GM18498 (cell line): ENCODE results near the gene RFPL2.

ENCODE experiments used
- ATAC-seq: cut with Tn5 transposase; IDR thresholded peaks from one replicate; pipeline ENCODE4 v1.9.1; 2021; ENCODE audit warnings: mild to moderate bottlenecking, moderate library complexity; ENCODE audit not compliant: unreplicated experiment

RFPL2 gene

DNA sequence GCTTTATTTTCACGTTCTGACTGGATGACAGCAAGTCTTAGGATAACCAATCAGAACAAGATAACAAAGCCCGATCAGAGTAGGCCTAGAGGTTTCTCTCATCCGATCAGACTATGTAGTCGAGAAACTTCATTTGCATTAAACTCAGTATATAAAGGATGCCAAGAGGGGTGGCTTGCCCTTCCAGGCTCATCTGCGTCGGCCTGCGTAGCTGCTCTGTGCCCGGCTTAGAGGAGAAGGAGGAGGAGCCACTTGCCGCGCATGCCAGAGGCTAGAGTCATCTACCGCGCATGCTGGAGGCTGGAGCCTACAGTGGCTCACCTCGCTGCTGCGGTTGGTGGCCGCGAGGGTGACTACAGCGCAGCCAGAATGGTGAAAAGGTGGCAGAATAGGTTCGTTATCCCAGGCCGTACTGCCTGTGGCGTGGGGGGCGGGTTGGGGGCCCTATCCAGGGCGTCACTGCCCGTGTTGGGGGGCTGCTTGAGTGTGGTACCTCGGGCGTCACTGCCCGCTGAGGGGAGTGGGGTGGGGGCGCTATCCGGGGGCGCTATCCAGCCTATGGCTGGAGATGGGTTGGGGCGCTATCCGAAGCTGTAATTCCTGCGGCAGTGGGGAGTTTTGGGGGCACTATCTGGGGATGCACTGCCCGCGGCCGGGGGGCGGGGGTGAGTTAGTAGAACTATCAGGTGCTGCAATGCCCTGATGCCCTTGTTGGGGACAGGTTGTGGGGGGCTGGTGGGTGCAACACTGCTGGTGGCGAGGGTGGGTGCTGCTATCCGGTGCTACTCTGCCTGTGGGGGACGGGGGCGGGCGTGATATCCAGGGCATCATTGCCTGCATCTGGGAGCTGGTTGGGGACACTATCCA is at the start of gene RFPL2:
Gene RFPL2 (minus strand): TSS at position 218 of the 867 bp plus-strand sequence. CDS start 2,622 bp downstream, outside the sequence.
- no peak for ATAC-seq

DNA sequence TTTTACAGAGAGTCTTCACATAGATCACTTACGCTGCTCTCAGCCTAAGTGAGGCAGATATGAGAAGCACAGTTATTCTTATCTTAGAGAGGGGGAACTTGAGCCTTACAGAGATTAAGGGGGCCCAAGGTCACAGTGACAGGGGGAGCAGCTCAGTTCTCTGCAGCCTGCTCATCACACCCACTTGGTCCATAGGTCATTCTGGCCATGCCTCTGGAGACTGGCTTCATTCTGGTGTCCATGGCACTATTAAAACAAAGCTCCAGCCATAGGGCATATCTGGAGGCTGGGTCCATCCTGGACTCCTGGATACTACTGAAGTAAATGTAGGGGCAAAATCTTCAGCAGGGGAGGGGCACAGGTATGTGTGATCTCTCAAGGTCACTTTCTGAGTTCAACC is 44.4 kb upstream of the RFPL2 start:
- ATAC-seq = no peak

DNA sequence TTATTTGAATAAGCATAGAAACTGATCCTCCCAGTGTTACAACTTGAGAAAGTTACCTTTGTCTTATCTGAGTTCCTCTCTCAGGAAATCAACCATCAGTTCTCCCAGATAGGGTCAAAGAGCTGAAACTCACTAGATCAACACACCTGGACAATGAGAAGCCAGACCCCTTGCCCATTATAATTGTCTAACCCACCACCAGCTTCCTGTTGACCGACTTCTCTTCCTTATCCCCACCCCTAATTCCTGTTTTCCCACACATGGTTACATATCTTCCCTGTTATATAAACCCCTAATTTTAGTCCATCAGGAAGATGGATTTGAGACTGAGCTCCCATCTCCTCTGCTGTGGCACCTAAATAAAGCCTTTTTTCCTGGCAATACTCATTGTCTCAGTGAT is 43.4 kb upstream of the RFPL2 start:
- ATAC-seq = no peak

DNA sequence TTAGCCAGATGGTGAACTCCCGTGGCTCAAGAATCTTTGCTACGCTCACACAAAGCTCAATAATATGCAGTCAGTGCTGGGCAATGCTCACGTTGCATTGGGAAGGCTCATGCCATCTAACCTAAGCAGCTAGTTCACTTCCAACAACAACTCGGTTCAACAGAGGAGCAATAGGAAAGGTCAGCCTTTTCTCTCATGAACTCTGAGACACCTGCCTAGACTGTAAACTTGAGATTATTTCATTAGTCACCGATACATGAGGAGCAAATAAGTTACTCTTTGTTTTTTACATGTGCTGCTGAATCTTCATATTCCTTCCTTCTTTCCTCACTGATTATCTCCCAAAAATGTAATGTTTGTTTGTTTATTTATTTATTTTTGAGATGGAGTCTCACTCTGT is 41.3 kb upstream of the RFPL2 start:
- ATAC-seq = no peak

DNA sequence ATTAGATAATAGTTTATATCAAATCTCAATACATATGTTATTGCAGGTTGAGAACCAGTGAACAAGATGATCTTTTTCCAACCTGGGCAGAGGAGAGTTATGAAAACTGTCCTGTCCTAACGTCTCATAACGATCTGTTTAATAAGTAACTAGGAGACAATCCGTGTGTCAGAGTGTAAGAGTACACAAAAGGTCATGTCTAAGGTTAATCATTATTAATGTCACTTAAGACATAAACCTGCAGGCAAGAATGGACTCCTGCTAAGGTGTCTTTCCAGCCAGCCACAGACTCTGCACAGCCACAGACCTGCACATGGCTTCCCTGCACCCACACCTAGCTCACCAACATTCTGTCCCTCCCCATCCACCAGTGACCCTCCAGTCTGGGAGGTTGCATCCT is 40.2 kb upstream of the RFPL2 start:
- no peak for ATAC-seq

DNA sequence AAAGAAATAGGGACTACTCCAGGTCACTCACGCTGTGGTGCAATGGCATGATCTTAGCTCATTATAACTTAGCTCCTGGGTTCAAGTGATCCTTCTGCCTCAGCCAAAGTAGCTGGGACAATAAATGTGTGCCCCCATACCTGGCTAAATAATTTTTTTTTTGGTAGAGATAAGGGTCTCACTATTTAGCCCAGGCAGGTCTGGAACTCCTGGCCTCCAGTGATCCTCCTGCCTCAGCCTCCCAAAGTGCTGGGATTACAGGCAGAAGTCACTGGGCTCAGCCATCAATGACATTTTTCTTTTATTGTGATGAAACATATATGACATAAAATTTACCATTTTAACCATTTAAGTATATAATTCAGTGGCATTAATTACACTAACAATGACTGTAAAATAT is 39.7 kb upstream of the RFPL2 start:
- ATAC-seq = no peak

DNA sequence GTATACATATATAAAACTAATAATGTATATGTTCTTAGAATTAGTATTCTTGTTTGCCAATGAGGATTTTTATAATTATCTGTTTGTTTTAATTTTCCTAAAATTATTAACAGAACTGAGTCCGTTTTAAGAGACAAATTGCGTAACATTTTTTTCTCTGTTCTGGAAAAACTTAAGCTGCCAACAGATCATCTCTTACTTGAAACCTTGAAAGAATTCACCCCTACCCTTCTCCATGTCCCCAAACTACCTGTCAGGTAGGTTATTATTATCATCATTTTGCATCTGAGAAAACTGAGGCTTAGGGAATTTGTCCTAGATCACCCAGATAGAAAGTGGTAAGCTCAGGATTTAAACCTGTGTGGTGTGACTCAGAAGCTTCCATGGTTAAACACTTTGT is 35.6 kb upstream of the RFPL2 start:
- no peak for ATAC-seq

DNA sequence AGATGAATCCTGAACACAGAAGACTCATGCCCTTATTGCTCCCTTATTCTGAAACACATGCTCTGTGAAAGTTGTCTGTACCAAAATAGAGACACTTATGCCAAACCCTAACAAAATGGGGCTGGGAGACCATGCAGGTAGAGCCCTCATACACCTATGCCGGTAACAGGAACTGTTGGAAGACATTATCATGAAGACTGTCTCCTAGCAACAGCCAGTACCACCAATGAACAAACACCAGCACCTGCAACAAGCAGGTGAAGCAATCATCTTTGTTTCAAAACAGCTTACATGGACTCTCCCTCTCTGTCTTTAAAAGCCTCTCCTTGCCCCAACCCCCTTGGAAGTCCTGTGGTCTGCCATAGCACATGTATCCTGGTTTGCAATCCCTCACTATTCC is 33.0 kb upstream of the RFPL2 start:
- no peak for ATAC-seq

DNA sequence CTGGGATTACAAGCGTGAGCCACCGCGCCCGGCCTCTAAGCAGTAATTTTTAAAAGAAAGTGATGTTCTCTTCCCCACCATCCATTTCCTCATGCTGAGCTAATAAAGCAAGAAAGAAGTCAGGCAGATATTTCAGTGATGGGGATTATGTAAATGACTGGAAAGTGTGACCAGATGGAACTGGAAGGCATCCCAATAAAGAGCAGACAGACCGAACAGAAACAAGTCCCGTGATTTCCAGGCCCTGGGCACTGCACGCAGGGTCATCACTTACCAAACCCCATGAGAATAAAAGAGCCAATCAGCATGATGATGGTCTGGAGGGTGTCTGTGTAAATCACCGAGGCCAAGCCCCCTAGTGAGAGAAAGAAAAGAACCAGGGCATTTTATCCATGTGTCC is 32.1 kb upstream of the RFPL2 start:
- ATAC-seq = no peak

DNA sequence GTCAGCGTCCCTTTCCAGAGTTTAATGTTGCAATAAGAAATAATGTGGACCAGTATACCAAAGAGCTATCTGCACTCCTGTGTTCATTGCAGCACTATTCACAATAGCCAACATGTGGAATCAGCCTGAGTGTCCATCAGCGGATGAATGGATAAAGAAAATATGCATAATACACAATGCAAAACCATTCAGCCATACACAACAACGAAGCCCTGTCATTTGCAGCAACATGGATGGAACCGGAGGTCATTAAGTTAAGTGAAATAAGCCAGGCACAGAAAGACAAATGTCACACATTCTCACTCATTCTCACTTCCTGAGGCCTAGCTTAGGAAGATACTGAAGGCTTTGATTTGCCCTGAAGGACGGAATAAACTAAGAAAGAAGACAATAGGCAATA is 28.2 kb upstream of the RFPL2 start:
- ATAC-seq = no peak

DNA sequence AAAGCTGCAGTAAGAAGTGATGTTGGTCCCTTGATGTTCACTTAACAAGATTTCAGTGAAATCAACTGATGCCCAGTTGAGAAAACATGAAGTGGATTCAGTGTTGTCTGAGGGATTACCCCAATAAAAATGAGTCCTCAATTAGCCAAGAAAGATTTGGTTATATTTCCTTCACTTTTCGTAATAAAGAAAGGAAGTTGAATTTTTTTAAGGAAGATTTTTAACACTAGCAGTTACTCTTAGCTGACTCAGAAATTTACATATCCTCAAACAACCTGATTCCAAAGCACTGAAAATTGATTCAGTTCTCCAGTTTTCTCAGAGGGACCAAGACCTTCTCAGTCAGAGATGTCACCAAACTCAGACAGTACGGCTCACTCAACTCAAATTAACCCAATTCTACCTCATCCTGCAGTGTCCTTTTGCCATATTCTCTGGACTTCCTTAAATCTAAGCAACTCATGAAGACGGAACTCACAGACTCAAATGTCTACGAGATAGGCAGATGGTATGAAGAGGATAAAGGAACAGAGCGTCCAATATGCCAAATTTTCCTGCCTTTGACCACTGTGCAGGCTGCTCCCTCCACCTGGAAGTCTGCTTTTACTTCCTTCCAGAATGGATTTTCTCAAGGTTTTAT is 27.4 kb upstream of the RFPL2 start:
- ATAC-seq = no peak

DNA sequence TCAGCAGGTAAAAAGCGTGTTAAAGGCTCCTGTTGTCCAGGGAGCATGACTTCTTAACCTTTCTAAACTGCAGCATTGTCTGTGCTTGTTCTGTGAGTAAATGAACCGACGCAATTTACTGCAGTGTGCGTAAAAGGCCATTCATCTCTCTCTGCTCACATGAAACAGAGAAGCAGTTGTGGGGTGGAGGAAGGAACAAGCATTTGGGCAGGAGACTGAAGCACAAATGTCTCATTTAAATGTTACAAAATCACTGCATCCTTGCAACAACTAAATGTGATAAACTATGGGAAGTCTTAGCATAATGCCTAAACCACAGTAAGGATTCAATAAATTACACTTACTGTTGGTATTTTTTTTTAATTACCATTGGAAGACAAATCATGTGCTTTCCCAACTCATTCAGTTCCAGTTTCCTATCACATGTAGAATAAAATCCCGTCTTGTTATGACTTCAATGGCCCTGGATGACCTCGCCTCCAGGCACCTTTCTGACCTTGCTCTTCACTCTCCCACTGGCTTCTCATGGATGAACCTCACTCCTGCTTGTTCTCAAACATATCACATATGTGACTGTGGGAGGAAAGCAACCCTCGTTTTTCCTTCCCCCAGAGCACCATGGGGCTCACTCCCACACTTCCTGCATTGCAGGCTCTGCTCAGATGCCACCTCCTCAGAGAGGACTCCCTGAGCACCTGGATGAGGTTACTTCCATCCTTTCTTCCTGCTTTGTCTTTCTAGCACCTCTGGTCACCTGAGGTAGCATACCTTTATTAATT is 21.6 kb upstream of the RFPL2 start:
- no peak for ATAC-seq

DNA sequence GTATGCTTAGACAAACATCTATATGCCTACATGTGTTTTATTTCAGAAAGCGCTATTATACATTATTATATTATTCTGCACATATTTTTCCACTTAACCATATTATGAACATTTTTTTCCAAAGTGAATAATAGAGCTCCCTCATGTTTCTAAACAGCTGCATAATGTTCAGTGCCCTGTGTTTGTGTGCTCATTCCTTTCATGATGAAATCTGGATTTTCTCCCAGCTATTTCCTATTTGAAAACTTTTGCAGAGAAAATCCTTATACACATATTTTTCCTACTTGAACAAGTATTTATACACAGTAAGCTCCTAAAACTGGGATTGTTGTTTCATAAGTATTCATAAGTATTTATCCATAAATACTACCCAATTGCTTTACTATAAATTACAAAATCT is 18.1 kb upstream of the RFPL2 start:
- no peak for ATAC-seq

DNA sequence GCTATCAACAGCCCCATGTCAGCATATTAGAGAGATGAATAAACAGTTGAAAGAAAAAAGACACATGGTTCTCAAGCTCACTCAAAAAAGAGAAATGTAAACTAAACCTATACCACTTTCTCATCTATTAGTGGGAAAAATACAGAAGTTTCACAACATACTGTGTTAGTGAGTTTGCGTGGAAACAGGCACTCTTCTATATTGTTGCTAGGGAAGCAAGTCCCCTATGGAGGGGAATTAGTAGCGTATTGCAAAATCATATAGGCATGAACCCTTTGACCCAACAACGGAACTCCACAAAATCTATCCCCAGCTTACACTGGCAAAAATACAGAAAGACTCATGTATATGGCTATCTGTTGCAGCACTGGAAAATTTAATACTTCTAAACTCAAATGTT is 14.2 kb upstream of the RFPL2 start:
- no peak for ATAC-seq

DNA sequence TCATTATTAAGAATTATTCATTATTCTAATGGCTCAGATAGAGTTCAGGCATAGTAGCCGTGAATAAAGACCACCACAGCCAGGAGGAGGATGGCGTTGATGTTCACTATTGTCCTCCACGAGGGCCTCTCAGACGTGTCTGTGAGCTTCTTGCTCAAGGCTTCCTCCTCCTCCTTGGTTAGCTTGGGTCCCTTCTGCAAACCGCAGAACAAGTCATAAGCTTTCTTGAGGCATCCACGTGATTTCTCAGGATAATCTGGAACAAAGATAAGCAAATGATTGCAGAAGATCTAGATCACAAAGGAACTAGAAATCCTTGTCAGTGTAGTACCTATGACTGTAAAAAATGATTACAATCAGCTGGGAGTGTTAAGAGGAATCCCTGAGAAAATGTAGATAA is 13.6 kb upstream of the RFPL2 start:
- no peak for ATAC-seq

DNA sequence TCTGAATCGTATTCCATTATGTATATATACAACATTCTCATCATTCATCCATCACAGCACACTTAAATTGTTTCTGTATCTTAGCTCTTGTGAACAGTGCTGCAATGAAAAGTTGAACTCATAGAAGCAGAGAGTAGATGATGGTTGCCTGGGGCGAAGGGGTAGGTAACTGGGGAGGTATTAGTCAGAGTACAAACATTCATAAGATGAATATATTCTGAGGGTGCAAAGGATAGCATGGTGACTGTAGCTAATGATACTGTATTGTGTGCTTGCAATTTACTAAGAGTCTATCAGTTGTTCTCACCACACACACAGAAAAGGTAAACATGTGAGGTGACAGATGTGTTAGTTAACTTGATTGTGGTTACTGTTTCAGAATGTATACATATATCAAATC is 12.6 kb upstream of the RFPL2 start:
- no peak for ATAC-seq

DNA sequence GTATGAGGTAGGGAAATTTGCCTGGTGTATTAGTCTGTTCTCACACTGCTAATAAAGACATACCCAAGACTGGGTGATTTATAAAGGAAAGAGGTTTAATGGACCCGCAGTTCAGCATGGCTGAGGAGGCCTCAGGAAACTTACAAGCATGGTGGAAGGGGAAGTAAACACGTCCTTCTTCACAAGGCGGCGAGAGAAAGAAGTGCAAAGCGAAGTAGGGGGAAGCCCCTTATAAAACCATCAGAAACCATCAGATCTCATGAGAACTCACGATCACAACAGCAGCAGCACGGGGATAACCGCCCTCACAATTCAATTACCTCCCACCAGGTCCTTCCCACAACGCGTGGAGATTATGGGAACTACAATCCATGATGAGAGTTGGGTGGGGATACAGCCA is 12.0 kb upstream of the RFPL2 start:
- ATAC-seq = no peak

DNA sequence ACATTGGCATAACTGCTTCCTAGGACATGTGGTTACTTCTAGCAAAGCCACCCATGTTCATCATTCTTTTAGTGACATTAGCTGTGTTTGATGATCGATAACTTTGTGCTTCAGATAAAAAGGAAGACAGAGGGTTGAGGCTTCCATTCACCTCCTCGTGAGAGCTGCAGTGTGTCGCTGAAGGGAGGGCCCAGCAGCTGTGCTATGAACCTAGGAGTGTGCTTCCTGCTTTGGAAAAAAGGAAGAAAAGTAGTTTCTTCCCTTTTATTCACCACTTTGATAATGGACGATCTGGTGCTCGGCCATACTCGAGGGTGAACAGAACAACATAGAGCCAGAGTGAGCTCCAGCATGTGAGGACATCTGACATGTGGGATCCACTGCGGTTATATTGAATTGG is 6.1 kb upstream of the RFPL2 start:
- no peak for ATAC-seq

DNA sequence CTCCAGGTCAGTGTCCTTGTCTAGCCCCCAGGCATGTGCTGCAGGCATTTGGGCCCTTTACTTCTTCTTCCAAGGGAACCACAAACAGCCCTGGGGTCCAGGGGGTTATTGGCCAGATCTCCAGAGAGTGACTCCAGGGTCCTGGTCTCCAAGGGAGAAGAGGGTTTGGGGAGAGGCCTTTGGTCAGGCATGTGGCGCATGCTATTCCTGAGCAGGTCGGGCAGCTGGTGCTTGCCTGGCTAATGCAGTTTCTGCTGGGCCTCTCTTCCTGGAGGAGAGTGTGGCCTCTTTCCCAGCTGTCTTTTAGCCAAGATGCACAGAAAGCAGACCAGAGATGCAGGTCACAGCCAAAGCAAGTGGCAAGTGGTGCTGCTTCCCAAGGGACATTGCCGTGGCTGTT is 3.8 kb upstream of the RFPL2 start:
- no peak for ATAC-seq

DNA sequence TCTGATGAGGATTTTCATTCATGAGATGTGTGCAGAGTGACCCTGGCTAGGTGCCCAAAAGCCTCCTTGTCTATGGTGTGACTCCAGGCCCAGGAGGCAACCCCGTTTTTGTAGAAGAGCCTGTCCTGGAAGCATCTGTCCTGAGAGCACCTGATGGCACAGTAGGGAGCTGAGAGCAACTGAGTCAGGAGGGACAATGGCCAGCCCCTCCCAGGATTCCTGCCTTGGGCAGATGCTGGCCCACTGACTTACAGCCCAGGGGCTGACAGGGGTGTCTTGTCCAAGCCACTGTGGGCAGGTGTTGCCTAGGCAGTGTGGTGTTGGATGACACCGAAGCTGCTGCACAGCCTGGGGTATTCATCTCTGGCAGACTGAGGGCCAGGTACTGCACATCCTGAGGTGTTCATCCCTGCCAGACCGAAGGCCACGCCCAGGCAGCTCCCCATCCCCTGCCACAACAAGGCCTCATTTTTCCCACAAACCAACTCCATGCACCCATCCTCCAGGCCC is 3.2 kb upstream of the RFPL2 start:
- no peak for ATAC-seq
